ENCODE data around the gene MSANTD2.

Gene MSANTD2

DNA sequence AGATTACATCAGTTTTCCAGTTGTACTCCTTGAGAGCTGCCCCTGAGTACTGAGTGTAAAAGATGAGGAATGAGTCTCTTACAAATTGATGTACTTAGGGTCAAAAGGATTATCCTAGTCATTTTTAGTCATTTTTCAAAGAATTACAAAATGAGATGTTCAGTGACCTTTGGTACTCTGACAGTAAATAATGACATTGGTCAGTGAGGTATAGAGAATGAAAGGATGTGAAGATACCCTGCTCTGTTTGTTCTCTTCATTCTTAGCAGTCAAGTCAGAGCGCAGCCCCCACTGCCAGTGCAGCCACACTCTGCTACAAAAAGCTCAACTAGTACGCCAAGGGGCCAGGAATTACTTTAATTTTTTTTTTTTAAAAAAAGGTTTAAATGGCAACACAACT is 34.0 kb downstream of the MSANTD2 start:
- no peak overlapping the region for H3K4me3 ChIP-seq (ENCODE audit: low read depth, low read length)
- TF ChIP-seq, protein P1, sequence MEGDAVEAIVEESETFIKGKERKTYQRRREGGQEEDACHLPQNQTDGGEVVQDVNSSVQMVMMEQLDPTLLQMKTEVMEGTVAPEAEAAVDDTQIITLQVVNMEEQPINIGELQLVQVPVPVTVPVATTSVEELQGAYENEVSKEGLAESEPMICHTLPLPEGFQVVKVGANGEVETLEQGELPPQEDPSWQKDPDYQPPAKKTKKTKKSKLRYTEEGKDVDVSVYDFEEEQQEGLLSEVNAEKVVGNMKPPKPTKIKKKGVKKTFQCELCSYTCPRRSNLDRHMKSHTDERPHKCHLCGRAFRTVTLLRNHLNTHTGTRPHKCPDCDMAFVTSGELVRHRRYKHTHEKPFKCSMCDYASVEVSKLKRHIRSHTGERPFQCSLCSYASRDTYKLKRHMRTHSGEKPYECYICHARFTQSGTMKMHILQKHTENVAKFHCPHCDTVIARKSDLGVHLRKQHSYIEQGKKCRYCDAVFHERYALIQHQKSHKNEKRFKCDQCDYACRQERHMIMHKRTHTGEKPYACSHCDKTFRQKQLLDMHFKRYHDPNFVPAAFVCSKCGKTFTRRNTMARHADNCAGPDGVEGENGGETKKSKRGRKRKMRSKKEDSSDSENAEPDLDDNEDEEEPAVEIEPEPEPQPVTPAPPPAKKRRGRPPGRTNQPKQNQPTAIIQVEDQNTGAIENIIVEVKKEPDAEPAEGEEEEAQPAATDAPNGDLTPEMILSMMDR (conservative IDR thresholded peaks at IDR 0.05; ENCODE audit: low read depth, low read length), result no peak
- no peak for DNase-seq (ENCODE audit: low read depth)

DNA sequence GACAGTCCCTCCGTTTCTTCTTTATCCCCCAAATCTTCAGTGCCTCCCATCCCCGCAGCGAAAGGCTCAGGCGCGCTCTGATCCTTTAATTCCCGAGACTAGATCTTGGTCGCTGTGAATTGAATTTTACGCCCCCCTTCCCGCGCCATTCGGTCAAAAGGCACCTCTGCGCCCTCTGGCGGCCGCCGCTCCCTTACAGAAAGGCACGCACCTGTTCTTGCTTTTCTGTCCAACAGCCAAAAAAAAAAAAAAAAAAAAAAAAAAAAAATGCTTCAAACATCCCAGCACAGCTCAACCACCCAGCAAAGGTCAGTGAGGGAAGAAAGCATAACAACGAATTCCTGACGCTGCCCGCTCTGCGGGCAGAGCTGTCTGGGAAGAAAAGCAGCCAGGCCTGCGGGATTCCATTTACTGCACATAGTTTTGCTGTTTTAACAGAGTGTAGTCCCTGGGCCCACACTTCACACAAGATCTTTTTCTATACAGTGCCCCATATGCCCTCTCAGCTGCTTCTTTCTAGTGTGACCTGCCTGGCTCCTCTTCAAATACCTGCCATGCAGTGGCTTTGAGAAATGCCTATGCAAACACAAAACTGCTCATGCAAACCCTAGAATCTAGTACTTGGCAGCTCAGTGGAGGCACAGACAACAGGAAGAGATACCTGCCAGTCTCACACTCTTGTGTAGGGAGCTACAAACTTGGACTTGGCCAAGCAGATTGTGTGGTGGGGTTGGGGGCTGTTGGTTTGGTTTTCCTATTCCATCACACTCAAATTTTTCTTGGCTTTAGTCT is 36.9 kb downstream of the MSANTD2 start:
- peak overlapping the region; percentile 55 for H3K4me3 ChIP-seq (ENCODE audit: low read depth, low read length)
- TF ChIP-seq, protein P1 (conservative IDR thresholded peaks at IDR 0.05; ENCODE audit: low read depth, low read length), result peak; percentile 87
- DNase-seq (ENCODE audit: low read depth), result peak; percentile 76

DNA sequence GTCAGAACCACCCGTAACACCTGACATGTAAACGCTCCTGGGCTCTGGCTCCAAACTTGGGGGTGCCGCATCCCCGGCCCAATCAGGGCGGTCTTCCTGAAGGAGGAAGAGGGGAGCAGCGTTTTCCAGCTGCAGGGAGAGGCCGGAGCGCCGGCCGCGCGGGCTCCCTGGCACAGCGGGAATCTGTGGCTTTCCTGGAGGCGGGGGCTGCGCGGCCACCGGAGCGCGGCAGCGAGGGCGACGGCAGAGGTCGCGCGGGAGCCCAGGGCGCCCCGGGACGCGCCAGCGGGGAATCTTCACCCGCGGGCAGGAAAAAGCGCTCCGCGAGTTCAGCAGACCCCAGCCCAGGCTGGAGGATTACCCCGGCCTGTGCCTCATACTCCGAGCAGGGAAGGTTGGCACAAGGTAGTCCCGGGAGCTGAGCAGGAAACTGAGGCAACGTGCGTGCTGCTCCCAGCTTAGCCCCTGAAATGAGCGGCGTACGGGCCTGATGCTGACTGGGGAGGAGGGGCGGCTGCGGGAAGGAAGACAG is 37.5 kb downstream of the MSANTD2 start:
- H3K4me3 ChIP-seq (ENCODE audit: low read depth, low read length), result peak overlapping the region; percentile 55
- no peak for DNase-seq (ENCODE audit: low read depth)
- TF ChIP-seq, protein P1 (conservative IDR thresholded peaks at IDR 0.05; ENCODE audit: low read depth, low read length), result no peak

DNA sequence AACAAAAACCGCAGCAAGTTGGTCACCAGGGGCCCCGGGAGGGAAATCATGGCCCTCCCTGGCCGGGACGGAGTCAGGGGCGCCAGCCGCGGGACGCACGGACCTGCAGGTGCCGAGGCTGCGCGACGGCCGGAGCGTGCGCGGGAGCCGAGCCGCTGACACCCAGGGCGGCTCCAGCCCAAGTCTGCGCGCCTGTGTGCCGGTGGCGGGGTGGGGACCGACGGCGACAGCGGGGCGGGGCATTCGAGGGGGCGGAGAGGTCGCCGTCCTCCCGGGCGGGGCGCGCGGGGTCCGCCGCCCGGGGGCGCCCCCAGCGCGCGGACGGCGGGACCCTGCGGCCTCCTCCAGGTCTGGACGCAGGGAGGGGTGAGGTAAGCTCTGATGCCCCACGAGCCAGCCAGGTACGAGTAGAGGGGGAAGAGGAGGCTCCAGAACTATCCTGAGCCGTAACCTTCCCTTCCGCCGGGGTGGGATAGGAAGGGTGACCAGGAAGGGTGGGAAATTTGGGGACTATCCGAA is 38.0 kb downstream of the MSANTD2 start, which contains the start of gene ESAM:
TSS of gene ESAM (minus strand) at position 186 of the 519 bp plus-strand sequence. CDS start at position 50, 136 bp downstream.
- H3K4me3 ChIP-seq (ENCODE audit: low read depth, low read length), result peak within 1 kb of the TSS; percentile 55
- DNase-seq (ENCODE audit: low read depth), result no peak
- TF ChIP-seq, protein P1 (conservative IDR thresholded peaks at IDR 0.05; ENCODE audit: low read depth, low read length), result no peak

DNA sequence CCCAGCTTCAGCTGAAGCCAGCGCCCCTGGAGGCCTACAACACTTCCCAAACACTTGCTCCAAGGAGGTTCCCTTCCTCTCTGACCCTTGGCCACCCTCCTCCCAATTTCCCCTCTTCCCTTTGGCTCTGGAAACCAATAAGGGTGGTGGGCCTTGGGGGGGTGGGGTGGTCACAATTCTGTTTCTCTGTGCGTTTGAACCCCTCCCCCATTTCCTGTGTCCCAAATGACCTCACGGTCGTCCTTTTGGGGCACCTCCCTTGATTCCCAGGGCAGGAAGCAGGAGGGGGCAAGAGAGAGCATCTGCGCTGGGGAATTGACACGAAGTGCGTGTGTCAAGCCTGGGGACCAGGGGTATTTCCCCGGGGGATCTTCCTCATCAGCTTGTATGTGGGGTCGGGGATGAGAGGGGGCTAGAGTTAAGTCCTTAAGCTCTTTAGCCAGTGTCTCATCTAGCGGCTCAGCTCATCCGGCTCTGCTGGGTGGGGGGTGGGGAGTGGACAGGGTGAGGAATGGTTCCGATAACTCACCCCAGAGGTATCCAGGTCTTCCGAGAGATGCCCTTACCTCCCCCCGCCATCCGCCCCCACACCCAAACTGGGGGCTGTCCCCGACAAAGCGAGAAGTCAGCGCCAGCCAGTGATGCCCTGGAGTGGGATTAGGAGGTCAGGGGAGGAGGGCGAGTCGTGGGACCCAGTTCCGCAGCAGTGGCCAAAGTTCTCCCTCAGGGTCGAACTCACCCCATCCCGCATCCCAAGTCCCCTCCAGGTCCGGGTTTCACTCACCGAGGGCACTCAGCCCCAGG is 38.7 kb downstream of the MSANTD2 start:
- no peak overlapping the region for H3K4me3 ChIP-seq (ENCODE audit: low read depth, low read length)
- TF ChIP-seq, protein P1 (conservative IDR thresholded peaks at IDR 0.05; ENCODE audit: low read depth, low read length), result no peak
- DNase-seq (ENCODE audit: low read depth), result no peak

DNA sequence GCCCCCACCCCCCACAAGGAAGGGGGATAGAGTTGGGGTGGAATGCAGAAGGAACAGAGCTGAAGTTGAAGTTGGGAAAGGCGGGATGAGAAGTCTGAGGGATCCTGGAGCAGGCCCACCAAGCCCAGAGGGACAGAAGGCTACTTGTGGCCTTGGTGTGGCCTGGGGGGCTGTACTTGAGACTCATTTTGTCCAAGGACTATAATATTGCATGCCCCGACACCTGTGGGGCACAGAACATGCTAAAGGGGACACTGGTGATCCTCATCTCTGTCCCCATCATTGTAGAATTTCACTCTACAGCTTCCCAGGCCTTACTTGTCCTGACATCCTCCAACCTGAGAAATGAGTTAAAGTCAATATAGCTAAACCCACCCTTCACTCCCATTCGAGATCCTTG is 39.4 kb downstream of the MSANTD2 start:
- TF ChIP-seq, protein P1 (conservative IDR thresholded peaks at IDR 0.05; ENCODE audit: low read depth, low read length), result no peak
- DNase-seq (ENCODE audit: low read depth), result no peak
- H3K4me3 ChIP-seq (ENCODE audit: low read depth, low read length), result no peak overlapping the region
